Amniotic epithelial cell (primary cell): ENCODE results near the gene ZDHHC7.

Experiments
- DNase-seq: peaks from one replicate; pipeline ENCODE4 v3.0.0-alpha.2; 2010; ENCODE audit warnings: low read depth

The ZDHHC7 gene

DNA sequence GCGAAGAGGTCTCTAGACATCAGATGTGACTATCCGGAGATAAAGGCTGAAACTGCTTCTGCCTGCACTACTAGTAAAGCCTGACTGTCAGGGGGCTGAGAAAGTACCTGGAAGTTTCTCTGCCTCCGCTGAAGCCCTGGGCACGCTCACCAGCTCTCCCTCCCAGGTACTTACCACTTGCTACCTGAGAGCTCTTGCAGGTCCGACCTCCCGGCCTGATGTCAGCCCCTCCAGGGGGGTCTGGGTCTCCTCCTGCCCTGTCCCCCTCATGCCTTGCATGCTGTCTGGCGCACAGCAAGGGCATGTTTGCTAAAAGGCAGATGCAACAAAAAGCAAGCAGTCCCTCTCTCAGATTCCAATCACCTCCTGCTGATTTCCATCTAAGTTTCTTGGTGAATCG, 17.4 kb downstream of the ZDHHC7 start:
- no peak for DNase-seq

DNA sequence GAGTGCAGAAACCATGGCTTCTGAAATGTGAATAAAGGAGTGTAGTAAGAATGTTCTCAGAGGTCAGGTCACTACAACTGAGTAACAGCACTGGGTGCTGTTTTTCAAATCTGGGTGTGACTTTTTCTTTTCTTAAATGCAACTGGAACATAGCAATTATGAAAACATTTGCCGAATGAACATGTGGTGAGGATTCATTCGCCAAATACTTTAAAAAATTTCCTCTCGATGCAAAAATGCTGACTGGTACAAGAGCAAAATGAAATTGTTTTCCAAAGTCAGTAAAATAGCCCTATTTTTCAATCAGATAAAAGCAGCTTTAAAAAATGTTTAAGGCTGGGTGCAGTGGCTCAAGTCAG, 18.6 kb downstream of the ZDHHC7 start:
- peak; percentile 40 for DNase-seq

DNA sequence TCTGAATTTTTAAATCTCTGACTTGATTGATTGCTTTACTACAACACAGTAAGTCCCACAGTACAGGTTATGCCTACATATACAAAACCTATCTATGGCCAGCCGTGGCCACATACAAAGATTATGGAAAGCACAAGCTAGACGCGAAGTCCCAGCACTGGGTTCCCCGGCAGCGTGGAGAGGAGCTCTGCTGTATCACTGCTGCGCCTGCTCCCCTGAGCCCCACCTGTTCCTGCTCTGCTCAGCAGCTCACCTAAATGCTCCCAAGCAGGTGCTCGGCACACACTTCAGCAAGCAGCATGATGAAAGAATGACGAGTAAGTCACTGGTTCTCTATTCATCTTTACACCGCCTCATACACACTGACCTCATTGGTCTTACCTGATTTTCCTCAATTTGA, 20.6 kb downstream of the ZDHHC7 start:
- no peak for DNase-seq

DNA sequence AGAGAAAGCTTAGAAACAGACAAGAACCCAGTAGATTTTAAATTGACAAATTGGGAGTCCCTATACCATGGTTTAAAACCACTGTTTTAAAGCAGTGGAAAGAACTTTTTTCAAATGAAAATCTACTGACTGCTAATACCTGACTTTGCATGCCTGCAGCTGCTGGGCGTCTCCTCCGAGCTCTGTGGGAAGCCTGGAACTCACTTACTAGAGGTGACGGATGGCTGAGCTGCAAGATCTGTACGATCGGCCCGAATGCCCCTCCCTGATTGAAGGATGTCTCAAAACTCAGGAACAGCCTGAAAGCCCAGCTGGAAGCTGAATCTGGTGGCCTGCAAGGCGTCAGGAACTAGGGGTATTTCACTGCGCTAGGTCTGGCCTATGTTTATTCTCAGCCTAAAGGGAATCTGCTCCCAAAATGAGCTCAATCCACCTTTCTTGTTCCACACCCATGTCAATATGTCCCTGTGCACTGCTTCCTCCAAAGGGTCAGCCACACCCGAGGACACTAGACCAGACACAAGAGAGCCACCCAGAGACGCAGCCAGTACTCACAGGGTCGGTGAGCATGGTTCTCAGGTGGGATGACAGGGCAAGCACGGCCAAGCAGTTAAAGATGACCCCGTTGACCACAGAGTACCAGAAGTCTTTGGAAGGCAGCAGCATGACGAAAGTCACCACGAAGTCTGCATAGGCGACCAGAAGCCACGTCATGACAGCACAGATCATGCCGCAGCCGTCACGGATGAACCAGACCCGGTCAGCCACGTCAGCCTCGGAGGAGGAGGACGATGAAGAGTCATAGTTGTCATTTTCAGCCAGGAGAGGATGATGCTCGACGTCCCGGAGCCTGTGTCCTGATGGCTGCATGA, 21.4 kb downstream of the ZDHHC7 start:
- no peak for DNase-seq

DNA sequence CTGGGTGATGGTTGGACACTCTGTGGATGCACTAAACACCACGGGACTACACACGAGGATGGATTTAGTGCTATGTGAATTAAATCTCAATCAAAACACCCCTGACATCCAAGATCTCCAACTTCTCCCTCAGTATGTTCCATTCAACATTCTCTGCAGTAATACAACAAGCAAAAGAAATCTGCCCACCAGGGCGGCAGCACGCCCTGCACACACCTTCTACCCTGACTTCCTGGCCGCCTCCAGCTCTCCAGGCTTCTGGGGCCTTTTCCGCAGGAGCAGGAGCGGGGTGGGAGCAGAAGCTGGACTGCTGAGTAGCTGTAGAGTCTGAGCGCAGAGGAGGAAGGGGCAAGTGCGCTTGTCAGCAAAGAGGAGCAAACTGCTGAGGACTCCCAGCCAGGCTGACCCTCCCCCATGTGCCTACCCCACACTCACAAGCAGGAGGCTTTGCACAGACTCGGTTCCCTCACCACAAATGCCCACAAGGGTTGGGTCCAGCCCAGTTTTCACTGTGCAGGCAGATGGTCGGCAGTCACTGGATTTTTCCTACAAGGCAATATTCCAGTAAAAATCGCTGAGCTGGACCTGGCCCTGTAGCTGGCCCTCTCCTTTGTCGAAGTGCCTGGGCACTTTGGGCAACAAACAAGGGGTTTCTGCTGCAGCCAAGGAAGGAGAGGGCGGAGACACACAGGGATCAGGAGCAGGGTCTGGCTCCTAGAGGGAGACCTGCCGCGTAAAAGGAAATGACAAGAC, 22.8 kb downstream of the ZDHHC7 start:
- DNase-seq = no peak

DNA sequence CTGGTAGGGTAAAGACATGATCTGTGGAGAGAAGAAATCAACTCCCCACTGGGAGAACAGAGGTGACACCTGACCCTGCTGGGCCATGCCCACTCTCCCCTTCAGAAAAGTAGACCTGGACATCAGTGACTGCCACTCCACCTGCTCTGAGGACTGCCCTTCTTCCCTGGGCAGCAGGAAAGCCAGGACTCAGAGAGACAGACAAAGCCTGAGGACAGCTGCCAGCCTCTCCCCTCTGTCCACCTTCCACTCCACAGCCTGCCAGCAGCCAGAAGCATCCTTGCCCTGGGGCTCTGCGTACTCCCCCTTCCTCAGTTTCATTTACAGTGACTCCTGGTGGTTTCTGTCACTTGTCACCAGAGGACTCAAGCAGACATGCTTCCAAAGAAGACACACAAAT, 24.5 kb downstream of the ZDHHC7 start:
- DNase-seq = no peak

DNA sequence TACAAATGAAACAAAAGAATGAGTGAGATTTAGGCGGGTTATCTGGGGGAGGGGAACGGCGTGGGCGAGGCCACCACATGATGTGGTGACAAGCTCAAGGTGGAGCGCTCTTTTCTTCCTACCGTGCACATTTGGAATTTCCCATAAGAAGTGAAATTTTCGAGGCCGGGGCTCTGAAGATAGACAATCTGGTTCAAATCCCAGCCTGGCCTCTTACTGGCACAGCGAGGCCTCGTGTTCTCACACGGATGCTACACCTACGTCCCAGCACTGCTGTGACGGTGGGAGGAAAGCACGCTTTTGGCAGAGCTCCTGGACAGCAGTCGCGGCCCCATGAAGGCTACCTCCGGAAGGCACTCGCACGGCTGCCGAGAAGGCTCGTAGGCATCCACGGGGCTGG, 25.2 kb downstream of the ZDHHC7 start:
- no peak for DNase-seq

DNA sequence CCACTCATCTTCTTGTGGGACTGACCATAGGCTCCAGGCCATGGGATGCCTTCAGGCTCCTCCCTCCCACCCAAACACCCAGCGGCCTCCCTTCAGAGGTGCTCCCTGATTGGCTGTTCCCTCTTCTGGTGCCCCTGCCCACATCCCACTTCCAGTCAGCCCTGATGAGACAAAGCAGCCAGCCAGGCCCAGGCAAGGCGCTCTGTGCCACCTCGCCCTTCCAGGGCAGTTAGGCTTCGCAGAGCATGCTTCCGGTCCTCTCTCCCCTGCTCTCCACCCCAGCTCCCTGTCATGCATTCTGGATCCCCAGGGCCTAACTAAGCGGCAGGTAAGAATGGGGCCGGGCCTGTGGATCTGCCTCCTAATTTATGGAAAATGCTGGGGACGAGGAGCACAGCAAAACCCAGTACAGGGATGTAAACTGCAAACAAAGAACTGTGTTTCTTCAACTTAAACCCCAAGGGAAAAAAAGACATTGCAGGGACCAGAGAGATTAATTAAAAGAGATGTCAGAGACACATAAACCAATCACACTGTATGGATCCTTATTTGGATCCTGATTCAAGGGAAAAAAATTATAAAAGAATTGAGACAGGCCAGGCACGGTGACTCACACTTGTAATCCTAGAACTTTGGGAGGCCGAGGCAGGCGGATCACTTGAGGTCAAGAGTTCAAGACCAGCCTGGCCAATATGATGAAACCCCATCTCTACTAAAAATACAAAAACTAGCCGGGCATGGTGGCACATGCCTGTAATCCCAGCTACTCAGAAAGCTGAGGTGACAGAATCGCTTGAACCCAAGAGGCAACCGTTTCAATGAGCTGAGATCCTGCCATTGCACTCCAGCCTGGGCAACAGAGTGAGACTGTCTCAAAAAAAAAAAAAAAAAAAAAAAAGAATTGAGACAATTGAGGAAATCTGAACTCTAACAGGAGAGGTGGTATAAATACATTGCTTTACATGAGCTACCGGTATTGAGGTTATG, 26.0 kb downstream of the ZDHHC7 start:
- peak; percentile 85 for DNase-seq

DNA sequence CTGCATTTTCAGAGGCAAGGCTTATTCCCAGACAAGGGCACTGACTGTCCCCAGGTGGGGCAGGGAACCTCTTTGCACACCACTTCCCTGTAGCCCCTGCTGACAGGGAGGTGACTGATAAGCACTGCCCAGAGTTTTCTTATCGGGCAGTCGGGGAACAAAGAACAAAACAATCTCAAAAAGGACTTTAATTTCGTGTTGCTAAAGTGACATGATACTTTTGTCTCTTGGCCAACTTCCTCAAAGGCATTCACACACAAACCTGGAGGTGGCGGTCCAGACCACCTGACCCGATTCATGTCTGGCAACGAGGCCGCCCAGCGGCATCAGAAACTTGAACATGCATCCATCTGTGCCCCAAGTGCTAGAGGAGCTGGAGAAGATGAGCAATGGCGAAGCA, 28.9 kb downstream of the ZDHHC7 start:
- no peak for DNase-seq

DNA sequence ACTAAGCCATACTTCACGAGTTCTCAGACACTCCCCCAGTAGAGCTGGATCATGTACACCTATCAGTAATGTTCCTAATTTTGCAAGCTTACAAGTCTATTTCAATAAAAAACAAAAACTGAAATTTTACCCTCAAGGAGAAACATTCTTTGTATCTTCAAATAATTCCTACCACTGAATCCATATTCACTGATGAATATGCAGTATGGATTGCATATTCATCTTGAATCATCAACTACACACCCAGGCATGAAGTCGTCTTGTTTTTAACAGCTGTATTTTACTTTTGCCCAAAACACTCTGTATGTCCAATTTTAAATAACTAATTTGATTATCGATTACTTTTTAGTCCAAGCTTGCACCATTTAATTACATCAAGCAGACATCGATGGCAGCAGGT, 31.8 kb downstream of the ZDHHC7 start:
- DNase-seq = no peak

DNA sequence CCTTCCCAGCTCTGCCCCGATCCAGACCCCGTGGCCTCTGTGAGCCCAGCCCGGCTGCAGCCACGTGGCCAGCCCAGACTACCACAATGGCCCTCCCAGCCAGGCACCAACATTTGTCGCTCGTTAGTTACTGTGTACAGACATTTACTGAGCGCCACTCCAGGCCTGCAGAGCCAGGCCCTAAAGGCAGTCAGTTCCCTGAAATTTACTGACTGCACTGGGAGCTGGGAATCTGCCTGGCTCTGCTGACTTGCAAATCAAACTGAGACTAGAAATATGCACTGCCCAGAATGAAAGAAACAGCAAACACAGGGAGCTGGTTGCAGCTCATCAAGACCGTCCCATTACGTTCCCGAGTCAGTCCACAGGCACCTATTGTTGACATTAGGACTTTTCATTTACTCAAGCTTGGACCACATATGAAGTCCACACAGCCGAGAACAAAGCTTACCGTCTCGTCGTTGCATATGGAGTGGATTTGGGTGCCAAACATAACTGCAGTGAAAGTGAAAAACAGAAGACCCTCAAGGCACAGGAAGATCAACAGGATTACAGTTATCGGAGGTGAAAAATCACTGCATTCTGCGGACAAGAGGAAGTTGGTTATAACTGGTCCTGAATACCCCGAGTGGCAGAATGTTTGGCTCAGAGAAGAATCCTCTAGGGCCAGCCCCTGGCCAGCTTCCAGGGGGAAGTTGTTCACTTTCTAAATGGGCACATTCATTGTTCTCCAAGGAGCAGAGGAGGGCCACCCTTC, 34.5 kb downstream of the ZDHHC7 start:
- DNase-seq = no peak

DNA sequence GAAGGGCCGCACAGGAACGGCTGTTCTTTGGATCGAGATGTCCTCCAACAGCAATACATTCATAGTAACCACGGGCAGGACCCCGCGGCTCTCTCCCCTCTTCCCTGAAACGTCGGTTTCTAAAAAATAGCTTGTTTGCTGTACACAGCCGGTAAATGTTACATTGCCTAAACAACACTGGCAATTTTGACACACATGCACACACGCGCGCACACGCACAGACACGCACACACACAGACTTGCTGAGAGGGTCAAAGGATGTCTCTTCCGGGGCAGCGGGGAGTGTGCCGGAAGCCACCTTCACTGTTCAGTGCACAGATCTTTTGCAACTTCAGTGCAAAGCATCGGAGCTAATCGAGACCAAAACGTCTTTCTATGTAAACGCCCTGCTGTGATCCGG, 35.8 kb downstream of the ZDHHC7 start:
- no peak for DNase-seq

DNA sequence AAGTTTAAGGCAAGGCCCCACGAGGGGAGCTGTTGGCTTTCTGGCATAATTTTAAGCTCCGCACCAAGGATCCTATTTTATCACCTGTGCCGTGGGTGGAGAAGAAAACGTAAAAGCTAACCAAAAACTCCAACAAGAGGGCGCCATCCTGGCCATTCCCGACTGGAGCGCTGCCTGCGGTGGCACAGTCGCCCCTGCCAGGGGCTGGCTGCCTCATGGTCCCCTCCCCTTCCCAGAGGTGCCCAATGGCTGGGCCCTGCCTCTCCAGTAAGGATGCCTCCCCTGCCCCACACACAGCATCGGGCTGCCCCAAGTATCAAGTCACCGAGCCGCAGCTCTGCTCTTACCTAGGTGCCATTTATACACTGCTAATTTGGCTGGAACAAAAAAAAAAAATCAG, 36.3 kb downstream of the ZDHHC7 start:
- no peak for DNase-seq

DNA sequence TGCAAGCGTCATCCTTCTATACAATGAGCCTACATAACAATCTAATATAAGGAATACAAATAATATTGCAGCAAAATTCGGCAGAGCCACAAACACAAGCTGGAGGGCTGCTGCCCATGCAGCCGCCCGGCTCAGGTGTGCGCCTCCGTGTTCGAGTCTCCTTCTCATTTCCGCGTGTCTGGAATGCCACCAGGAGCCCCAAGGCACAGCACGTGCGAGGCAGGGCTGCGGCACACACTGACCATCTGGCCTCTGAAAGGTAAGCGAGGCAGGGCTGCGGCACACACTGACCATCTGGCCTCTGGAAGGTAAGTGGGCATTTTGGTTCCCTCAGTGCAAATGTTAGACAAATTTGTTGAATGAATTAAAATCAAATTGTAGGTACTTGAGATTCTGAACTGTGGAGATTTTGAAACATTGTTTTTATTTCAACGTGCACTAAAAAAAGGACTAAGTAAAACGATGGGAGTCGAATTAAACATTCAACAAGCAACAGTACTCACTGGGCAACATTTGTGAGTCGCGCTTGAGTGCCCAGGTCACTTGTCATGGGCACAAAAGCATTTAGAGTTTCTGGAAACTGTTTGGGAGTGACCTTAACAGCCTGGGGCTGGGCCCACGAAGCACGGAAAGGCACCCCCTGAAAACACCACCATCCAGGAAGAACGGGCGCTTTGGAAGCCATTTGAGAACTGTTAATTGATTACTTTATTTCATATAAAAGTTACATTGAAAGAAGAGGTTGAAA, 37.4 kb downstream of the ZDHHC7 start:
- DNase-seq = no peak

DNA sequence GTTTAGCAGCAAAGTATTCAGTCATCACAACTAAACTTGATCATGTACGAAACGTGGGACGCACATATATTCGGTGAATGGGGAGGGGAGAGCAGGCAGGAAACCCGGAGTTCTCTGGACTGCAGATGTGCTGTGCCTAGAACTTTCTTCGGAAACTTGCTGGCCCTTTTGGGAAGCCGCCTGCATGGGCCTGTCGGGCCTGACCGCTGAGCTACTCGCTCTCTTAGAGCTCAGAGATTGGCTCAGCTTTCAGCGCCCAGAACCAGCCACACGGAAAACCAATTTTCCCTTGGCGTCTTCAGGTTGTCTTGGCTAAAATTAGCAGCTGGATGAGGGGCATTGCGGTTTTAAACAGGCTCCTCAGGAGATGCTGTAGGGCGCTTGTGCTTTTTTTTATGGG, 38.1 kb downstream of the ZDHHC7 start:
- DNase-seq = no peak

DNA sequence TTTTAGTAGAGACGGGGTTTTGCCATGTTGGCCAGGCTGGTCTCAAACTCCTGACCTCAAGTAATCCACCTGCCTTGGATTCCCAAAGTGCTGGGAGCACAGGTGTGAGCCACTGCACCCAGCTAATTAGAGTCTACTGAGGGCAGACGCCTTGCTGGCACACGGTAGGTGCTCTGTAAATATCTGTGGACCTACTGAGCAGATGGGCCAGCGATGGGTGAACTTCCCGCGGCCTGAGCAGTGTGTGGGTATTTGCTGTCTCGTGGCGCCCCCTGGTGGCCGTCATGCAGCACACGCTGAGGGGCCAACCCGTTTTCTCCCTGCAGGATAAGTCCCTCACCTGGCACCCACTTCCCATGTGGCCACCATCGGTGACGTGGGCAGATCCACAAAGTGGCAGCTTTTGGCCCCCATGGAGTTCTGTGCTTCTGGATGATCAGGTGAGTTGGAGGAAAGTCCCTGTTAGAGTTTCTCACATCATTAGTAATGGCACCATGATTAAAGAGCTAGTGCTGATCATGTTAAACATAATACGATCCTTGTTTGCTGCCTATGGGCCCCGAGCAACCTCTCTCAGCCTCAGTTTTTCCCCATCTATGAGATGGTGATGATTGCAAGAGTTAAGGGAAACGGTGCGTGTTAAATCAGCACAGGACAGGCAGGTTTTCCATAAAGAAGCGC, 40.7 kb downstream of the ZDHHC7 start:
- peak; percentile 66 for DNase-seq

DNA sequence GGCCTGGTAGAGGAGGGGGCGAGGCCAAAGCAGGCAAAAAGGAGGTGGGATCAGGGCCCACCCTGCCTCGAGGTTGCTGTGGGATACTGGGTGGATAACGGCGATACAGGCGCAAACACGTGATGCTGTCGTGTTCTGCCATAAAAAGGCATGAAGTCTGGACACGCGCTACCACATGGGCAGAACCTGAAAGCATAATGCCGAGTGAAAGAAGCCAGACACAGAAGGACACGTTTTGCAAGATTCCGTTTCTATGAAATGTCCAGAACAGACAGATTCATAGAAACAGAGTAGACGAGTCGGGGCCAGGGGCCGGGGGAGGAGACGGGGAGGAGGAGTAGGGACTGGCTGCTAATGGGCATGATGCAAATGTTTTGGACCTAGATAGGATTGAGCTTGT, 43.5 kb downstream of the ZDHHC7 start:
- peak; percentile 98 for DNase-seq

DNA sequence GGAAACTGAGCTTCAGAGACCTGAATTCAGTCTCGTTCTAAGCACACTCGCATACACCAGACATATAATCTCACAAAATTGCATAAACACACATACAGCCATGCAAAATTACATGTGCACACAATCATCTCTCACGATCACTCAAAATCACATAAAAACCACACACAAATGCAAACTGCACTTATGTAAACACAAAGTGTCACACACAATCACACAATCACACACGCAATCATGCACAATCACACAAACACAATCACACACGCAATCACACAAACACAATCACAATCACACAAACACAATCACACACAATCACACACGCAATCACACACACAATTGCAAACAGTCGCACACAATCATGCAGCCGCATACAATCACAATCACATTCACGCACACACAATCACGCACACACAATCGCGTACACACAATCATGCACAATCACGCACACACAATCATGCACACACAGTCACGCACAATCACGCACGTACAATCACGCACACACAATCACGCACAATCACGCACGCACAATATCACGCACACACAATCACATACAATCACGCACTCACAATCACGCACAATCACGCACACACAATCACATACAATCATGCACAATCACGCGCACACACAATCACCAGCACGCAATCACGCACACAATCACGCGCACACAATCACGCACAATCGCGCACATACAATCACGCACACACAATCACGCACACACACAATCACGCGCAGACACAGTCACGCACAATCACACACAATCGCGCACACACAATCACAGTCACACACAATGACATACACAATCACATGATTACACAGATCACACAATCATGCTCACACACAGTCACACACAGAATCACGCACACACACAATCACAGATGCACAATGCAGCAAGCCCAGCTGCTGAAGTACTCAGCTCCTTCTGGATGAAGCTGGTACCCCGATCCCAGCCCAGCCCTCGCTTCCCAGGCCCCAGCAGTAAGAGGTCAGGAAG, 45.6 kb downstream of the ZDHHC7 start:
- no peak for DNase-seq
